Measurements from ENCODE around the gene FBXO46.
"Not testable (repeated sequence)": the region's sequence is repeated elsewhere in the genome, so short reads cannot be mapped to it uniquely, and the experiment has no call there.

Gene FBXO46

DNA sequence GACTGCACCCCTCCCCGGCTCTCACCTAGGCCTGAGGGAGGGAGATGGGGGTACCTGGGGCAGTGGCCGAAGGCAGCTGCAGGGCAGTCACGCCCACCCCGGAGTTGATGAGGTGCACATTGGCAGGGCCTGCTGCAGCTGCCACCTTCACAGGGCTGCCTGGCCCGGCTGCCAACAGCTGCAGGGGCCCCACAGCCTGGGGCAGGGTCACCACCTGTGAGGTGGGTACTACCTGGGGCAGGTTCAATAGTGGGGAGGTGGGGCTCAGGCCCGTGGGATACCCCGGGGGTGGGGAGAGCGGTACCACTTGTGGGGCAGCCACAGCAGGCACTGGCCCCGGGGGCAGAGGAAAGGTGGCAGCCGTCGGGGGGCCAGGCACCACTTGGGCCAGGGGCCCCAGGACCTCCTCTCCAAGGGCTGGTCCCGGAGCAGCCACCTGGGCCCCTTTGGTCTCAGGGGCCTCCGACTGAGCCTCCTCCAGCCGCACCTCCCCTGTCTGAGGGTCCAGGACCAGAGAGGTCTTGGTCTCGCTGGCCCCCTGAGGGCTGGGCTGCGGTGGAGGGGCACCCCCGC is 35.7 kb upstream of the FBXO46 start:
- DNase-seq (ENCODE audit: low spot score), result no peak

DNA sequence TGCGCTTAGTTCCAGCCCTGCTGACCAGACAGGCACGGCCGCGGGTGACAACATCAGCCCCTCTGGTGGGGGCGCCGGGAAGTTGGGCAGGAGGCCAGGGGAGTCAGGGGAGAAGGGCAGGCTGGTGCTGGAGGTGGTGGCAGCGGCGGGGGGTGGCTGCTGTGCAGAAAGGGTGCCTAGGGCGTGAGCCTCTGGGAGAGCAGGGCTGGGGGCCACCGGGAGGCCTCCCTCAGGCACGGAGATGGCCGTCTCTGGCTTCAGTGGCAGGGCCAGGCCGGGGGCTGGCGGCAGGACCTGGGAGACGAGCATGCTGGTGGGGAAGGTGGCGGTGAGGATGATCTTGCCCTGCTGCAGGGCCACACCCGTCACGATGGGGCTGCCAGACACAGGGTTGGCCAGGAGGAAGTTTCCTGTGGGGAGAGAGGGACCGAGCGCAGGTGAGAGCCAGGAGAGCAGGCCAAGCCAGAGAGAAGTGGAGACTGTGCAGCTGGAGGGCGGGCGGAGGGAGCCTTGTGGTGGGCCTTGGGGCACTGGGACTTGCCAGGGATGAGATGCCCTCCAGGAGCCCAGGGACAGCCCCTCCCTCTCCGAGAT is 35.1 kb upstream of the FBXO46 start:
- DNase-seq (ENCODE audit: low spot score), result no peak

DNA sequence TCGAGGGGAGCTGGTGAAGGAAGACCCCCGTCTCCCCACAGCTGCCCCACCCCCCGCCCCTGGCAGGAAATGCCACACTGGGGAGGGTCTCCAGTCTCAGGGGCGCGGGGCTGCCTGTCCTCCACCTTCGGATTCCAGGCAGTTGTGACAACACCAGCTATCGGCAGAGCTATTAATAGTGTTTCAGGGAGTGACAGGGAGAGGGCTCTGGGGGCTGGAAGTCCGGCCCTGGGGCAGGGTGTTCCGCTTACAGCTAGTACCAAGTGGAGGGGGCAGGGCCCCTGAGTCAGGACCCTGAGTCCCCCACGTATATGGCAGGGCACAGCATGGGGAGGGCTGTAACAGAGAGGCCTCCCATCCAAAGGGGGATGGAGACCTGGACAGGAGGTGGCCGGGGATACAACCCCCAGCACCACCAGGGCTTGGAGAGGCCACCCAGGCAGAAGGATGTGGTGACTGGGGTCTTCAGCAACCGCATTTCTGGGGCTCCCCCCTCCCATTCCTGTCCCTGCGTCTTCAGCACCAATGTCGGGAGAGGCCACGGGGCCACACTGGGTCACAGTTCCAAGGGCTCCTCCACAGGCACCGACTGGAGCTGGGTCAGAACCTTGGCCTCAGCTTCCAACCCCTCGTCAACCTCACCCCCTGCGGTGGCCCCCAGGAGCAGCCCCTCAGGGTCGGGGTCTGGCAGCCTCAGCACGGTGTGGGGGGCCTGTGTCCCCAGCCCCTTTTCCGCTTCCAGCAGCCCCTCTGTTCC is 34.4 kb upstream of the FBXO46 start:
- no peak for DNase-seq (ENCODE audit: low spot score)

DNA sequence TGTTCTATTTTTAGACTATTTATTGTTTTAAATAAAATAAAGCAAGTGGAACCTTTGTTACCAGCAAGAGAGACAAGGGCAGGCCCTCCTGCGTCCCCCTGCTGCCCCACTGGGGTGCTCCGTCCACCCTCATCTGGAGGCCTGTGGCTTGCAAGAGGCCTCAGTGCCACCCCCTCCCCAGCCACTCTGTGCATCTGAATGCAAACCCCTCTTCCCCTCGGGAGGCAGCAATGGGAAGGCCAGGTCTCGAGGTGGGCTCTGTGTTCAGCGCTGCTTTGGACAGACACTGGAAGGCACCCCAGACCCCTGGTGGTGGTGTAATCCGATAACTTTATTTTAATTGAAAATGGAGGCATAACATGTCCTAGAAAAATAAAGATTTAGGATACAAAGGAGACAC is 33.8 kb upstream of the FBXO46 start:
- DNase-seq (ENCODE audit: low spot score), result no peak

DNA sequence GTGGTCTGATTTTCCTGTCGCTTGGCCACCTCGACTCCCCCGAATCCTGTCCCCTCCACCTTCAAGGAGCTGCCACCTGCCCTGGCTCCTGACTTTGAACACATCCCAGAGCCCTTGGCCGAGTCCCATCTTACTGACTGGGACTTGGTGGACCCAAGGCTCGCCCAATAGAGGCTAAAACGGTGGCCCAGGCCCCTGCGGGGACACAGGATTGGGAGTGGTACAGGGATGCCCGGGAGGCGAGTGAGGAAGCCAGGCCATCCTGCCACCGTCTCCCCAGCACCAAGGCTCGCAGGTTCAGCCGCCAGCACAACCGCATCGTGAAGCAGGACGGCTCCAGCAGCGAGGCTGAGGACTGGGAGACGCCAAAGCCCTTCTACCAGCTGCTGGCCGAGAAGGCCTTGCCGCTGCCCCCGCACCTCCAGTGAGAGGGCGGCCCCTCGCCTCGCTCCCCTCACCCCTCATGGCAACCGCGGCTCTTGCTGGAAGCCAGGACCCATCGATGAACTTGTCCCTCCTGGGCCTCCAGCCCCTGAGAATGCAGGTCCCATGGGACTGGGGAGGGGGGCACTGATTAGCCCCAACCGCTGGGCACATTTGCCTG is 33.1 kb upstream of the FBXO46 start:
- no peak for DNase-seq (ENCODE audit: low spot score)

DNA sequence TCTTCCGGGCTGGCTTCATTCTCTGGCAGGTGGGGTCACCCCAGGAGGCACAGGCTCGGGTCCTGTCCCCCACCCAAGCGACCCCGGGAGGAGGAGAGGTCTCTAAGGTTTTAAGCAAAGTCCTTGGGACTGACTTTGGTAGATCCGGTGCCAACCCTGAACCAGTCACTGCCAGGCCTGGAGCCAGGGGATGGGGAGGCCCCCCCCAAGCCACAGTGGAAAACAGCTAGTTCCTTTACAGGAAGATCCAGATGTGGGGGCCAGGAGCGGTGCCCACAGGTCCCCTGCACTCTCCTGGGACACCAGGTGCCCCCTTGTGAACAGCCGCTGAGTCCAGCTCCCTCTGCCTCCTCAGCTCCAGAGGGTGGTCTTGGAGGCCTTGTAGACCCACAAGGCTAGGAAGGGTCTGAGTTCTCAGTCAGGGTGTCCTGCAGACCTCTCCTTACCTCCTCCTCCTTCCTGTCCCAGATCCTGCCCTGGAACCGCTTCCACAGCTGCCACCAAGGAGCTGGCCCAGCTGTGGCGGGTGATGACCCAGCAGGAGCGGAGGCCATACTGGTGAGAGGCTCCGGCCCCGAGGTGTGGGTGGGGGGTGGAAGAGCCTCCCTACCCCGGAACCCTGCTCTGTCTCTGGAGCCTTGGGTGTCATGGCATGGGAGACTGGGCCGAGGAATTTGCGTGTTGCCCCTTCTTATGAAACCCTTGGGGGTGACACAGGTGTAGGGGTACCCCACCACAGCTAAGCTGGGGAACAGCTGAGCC is 32.4 kb upstream of the FBXO46 start:
- DNase-seq (ENCODE audit: low spot score), result no peak

DNA sequence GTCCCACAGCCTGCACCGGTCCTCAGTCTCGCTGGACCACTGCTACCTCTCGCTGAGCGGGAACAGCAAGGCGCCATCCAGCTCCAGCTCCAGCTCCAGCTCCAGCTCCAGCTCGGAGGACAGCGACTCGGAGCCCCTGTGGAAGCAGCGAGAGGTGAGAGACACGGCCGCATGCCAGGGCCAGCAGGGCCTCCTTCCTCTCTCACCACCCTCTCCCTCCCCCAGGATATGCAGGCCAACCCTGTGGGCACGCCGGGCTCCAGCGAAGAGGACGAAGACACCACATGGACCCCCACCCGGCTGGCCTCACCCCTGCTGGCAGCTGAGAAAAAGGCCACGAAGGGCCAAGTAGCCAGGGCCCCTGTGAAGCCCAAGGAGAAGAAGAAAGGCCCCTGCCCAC is 31.0 kb upstream of the FBXO46 start:
- DNase-seq (ENCODE audit: low spot score), result no peak

DNA sequence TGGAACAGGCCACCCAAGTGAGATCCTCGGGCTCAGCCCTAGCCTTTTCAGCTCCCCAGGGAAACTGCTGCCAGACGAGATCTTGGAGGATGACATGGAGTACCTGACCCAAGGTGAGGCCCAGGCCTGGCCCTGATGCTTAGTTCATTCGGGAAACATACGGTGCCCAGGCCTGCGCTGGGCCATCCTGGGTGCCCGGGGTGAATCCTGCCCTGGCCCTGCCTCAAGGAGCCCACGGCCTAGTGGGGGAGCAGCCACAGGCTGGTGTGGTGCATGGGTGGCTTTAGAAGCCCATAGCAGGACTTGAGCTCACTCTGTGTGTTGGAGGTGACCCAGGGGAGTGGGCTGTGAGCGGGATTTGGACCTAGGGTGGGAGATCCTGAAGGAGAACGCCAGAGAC is 28.2 kb upstream of the FBXO46 start:
- no peak for DNase-seq (ENCODE audit: low spot score)

DNA sequence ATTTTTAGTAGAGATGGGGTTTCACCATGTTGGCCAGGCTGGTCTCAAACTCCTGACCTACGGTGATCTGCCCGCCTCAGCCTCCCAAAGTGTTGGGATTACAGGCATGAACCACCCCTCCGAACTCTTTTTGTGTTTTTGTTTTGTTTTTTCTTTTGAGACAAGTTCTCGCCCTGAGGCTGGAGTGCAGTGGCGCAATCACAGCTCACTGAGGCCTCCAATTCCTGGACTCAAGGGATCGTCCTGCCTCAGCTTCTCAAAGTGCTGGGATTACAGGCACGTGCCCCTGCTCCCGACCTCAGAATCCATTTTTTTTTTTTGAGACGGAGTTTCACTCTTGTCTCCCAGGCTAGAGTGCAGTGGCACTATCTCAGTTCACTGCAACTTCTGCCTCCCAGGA is 27.0 kb upstream of the FBXO46 start:
- DNase-seq (ENCODE audit: low spot score), result no peak

DNA sequence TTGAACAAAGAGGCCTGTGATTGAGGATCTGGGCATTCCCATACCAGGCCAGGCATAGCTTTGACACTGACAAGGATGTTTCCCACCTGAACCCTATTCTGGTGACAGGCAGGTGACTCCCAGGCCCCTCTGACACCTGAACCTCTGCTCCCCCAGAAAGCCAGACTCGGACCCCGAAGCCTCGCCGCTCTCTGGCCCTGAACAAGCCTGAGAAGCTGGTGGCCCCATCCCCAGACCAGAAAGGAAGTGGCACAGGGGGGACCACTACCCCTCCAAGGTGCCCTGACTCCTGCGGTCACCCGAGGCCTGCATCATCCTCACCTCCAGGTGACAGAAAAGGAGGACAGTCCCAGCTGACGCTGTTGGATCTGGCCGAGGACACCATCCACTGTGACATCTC is 23.6 kb upstream of the FBXO46 start:
- DNase-seq (ENCODE audit: low spot score), result no peak

DNA sequence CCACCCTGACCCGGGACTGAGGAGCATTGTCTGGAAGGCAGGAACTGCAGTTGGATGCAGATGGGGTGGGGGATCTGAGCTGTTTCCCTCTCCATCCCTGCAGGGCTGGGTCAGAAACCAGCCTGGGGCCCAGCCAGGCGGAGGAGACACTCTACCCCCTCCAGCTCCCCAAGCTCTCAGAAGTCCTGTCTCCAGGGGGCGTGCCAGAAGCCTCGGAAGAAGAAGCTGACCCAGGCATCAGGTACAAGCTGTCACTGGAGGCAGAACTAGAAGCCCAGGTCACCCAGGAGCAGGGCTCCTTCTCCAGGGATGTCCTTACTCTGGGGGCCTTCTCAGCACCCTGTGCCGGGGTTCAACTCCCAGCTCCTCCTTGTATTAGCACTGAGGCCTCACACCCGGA is 22.9 kb upstream of the FBXO46 start:
- DNase-seq (ENCODE audit: low spot score), result no peak

DNA sequence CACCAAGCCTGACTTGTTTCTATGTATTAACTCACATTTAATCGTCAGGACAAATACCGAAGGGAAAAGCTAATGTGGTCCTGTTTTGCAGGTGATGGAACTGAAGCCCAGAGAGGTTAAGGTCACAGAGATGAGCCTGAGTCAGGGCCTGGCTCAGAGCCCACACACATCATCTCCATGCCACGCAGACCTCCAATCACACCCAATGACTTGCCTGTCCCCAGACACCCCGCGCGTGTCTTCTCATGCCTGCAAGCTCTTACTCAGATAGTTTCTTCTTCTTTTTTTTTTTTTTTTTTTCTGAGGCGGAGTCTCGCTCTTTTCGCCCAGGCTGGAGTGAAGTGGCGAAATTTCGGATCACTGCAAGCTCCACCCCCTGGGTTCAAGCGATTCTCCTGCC is 21.9 kb upstream of the FBXO46 start:
- DNase-seq (ENCODE audit: low spot score), result no peak

DNA sequence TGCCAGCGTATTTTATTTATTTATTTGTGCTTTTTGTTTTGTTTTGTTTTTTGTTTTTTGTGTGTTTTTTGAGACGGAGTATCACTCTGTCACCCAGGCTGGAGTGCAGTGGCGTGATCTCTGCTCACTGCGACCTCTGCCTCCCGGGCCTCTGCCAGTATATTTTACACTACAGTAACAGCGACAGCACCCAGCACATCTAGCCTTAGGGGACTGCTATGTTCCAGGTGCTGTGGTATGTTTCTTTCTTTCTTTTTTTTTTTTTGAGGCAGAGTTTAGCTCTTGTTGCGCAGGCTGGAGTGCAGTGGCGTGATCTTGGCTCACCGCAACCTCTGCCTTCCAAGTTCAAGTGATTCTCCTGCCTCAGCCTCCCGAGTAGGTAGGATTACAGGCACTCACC is 20.8 kb upstream of the FBXO46 start:
- DNase-seq (ENCODE audit: low spot score), result not testable (repeated sequence)

DNA sequence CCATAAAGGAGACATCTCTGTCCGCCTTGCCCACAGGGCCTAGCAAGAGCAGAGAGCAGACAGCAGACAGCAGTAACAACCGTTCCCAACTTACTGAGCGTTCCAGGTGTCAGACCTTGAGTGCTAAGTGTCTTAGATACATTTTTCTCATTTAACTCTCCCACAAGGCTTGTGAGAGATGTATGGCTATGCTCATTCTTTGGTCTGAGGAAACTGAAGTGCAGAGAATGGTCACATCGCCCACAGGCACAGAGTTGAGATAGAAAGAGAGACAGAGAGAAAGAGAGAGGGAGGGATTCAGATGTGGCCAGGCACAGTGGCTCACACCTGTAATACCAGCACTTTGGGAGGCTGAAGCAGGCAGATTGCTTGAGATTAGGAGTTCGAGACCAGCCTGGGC is 16.8 kb upstream of the FBXO46 start:
- no peak for DNase-seq (ENCODE audit: low spot score)

DNA sequence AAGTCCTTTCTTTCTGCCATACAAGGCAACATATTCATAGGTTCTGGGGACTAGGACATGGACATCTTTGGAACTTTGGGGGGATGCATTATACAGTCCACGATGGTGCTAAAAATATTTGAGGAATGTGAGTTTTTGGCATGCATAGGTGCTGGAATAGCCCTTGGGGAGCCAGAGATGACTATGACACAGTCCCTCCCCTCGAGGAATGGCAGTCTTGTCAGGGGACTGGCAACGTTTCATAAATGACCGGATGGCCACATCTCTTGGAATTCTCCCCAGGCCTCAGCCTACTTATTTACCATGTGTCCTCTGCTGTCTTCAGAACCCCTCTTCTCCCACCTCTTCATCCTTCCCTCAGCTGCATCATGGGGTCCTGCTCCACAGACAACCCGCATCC is 16.2 kb upstream of the FBXO46 start:
- DNase-seq (ENCODE audit: low spot score), result no peak

DNA sequence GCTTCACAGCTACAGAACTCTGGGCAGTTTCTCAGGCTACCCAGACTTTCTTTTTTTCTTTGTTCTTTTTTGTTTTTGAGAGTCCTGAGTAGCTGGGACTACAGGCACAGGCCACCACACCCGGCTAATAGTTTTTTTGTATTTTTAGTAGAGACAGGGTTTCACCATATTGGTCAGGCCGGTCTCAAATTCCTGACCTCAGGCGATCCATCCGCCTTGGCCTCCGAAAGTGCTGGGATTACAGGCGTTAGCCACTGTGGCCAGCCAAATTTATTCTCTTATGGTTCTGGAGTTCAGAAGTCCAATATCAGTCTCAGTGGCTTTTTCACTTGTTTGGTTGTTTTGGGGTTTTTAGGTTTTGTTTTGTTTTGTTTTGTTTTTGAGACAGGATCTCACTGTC is 14.9 kb upstream of the FBXO46 start:
- no peak for DNase-seq (ENCODE audit: low spot score)

DNA sequence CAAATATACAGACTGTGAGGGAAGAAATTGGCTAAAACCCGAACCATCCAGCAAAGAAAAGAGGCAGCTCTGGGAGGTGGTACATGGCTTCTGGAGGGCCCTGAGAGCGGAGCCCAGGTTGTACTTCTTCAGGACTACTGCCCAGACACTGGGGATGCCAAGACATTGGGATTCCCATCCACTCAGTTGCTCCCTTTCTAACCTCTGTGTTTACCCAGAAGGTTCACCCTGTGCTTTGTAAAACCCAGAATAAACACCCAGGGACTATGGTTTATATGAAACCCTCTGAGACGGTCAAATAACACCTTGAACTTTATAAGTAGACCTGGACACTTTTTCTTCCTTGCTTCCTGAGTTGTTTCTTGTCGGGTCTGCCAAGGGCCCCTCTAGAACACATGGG is 12.3 kb upstream of the FBXO46 start:
- no peak for DNase-seq (ENCODE audit: low spot score)

DNA sequence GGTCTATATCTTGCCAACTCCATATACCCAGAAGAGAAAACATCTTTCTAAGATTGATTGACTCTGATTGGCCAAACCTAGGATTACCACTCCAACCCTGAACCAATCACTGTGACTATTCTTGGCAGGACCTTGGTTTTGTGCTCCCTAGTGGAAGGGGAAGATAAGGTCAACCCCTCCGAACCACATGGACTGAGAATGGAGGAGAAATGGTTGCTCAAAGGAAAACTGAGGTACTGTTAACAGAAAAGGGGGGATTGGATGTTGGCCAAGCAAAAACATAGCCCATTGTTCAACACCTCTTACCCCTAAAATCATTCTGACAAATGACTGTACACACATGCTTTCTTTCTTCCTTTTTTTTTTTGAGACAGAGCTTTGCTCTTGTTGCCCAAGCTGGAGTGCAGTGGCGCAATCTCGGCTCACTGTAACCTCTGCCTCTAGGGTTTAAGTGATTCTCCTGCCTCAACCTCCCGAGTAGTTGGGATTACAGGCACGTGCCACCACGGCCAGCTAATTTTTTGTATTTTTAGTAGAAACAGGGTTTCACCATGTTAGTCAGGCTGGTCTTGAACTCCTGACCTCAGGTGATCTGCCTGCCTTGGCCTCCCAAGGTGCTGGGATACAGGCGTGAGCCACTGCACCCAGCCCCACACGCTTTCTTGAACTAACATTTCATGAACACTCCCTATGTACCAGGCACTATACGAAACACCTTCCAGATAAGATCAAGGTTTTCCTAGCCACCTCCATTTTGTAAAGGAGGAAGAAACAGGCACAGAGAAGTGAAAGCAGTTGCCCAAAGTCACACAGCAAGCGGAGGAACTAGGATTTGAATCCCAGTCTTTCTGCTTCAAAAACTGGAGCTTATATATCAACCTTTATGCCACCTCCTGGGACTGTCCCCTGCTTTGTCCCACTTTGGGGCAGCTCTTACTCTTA is 9.1 kb upstream of the FBXO46 start:
- DNase-seq (ENCODE audit: low spot score), result no peak

DNA sequence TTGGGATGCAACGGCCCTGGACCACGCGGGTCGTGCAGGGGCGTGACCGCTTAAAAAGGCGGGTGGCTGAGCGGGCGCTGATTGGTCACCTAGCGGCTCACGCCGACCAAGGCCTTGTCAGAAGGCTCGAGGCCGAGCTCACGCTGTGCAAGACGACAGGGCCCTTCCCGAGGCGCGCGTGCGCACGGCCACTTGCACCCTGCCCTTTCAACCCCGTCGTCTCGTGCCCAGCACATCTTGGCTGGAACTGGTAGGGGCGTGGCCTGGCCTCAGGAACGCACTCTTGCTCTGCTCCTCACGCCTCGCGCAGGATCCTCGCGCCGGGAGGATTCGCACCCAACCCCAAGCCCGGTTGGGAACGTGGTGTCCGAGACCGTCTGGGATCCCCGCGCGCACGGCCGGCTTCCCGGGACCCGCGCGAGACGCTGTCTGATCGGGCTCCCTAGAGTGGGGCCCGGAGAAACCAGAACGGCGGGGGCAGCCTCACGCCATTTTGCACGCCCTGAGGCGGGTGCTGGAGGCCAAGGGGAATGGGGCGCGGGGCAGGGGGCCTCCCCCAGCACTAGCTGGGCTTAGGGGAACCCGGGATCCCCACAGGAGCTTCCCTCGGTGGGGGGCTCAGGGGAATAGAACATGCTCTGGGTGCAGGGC is 2.6 kb upstream of the FBXO46 start, which contains the start of gene MEIOSIN:
TSS of gene MEIOSIN (plus strand) at position 280 of the 651 bp plus-strand sequence. CDS start 1,938 bp downstream, outside the sequence.
- DNase-seq (ENCODE audit: low spot score), result no peak

DNA sequence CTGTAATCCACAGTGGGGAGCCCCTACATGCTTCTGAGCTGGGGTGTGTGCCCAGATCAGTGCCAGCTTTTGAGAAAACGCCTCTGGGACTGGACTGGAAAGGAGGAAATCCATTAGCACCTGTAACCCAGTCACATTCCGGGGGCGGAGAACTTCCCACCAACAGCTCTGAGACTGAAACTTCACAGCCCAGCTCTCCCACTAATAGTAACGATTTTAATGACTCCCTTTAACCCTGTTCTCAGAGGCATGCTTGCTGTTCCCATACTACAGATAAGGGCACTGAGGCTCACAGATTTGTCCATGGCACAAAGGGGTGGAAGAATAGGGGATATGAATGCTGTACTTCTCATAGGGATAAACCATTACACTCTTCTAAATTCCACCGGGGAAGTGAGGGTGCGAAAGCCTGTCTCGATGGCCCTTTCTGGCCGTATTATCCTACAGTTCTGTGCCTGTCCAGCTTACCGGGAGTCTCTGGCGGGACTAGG is 851 bp downstream of the FBXO46 start:
- no peak for DNase-seq (ENCODE audit: low spot score)

DNA sequence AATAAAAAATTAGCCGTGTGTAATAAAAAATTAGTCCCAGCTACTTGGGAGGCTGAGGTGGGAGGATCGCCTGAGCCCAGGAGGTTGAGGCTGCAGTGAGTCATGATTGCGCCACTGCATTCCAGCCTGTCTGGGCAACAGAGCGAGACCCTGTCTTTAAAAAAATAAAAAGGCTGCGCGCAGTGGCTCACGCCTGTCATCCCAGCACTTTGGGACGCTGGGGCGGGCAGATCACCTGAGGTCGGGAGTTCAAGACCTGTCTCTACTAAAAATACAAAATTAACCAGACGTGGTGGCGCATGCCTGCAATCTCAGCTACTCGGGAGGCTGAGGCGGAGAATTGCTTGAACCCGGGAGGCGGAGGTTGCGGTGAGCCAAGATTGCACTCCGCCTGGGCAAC is 2.0 kb downstream of the FBXO46 start:
- not testable (repeated sequence) for DNase-seq (ENCODE audit: low spot score)

Measured in activated CD4-positive, alpha-beta T cell treated with anti-CD3 and anti-CD28 coated beads, Interleukin-2, Interleukin-4, amounts not matched to agents 100 ng/mL and 50 ng/mL, durations not matched to agents 16 hours and 8 hours (primary cell).